ENCODE data around the gene MVD.
A peak's percentile ranks its signal among the peaks of the same experiment; 100 is the strongest.

MVD gene

DNA sequence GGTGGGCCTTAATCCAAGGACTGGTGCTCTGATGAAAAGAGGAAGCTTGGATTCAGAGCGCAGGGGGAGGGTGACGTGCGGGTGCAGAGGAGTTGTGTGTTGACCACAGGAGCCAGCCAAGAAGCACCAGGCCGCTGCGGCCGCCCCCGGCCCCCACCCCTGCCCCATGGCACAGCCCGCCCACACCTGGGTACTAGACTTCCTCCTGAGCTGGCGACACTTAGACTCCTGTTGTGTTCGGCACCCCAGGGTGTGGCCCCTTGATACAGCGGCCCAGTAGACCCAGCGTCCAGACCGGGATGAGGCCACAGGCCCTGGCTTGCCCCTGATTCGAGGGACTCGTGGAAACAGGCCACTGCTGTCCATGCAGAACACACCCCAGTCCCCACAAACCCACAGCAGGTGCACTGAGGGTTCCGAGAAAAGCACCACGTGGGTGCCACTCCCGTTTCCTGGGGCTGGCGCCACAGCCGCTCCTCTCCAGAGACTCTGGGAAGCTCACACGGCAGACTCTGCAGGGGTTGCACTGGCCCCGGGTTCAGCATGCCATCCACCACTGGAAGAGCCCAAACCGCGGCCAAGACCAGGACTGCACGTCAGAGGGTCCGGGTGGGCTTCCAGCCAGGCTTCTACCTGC, 29.2 kb upstream of the MVD start:
- TF ChIP-seq, protein P1, sequence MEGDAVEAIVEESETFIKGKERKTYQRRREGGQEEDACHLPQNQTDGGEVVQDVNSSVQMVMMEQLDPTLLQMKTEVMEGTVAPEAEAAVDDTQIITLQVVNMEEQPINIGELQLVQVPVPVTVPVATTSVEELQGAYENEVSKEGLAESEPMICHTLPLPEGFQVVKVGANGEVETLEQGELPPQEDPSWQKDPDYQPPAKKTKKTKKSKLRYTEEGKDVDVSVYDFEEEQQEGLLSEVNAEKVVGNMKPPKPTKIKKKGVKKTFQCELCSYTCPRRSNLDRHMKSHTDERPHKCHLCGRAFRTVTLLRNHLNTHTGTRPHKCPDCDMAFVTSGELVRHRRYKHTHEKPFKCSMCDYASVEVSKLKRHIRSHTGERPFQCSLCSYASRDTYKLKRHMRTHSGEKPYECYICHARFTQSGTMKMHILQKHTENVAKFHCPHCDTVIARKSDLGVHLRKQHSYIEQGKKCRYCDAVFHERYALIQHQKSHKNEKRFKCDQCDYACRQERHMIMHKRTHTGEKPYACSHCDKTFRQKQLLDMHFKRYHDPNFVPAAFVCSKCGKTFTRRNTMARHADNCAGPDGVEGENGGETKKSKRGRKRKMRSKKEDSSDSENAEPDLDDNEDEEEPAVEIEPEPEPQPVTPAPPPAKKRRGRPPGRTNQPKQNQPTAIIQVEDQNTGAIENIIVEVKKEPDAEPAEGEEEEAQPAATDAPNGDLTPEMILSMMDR (IDR thresholded peaks at IDR 0.05): no peak
- Histone ChIP-seq H3K9me3 (ENCODE audit: control insufficient read depth, low read length) (no peaks in the 10 kb centered on the region), H3K27me3 (ENCODE audit: control insufficient read depth, insufficient read depth, low read length) (no peaks in the 10 kb centered on the region), H3K4me2 (ENCODE audit: low read length) (no peak overlapping the region), H2AFZ (no peak overlapping the region), H3K79me2 (no peaks in the 10 kb centered on the region), H3K4me3 (ENCODE audit: low read depth, low read length) (no peak overlapping the region), H3K4me1 (peaks cover 11% of the 10 kb centered on the region), H3K9ac (no peak overlapping the region), H3K27ac (no peak overlapping the region), H3K36me3 (ENCODE audit: control insufficient read depth, insufficient read depth, low read length) (no peaks in the 10 kb centered on the region)

DNA sequence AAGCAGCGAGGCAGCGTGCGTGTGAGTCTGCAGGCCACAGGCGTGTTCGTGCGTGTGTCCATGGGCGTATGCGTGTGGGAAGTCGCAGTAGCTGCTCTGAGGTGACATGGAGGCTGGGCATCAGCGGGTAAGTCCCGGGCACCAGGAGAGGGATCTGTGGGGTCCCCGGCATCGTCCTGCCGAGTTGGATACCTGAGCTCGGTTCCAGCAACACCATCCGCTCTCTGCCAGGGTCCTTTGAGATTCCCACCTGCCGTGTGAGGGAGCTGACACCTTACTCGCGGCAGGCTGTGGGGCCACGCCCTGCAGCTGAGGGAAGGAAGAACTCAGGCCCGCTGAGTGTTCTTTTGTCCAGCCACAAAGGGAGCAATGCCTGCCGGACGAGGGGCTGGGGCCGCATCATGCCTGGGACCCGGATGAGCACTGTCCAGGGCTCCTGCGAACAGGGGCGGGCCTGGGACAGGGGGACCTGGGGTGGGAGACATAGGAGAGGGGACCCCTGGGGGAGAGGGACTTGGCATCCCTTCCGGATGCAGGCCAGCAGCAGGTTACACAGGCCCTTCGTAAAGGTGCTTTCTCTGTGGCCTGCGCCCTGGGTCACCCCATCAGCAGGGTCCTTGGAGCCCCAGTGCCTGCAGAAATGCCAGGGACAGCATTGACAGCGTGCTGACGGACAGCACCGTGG, 28.4 kb upstream of the MVD start:
- no peak overlapping the region for H3K4me3 ChIP-seq (ENCODE audit: low read depth, low read length)
- H3K9me3 ChIP-seq (ENCODE audit: control insufficient read depth, low read length): no peaks in the 10 kb centered on the region
- peaks cover 16% of the 10 kb centered on the region for H3K4me1 ChIP-seq
- H3K4me2 ChIP-seq (ENCODE audit: low read length): no peak overlapping the region
- no peak overlapping the region for H3K27ac ChIP-seq
- H3K27me3 ChIP-seq (ENCODE audit: control insufficient read depth, insufficient read depth, low read length): no peaks in the 10 kb centered on the region
- no peak overlapping the region for H3K9ac ChIP-seq
- no peak overlapping the region for H2AFZ ChIP-seq
- no peaks in the 10 kb centered on the region for H3K36me3 ChIP-seq (ENCODE audit: control insufficient read depth, insufficient read depth, low read length)
- TF ChIP-seq, protein P1 (IDR thresholded peaks at IDR 0.05): no peak
- no peaks in the 10 kb centered on the region for H3K79me2 ChIP-seq

DNA sequence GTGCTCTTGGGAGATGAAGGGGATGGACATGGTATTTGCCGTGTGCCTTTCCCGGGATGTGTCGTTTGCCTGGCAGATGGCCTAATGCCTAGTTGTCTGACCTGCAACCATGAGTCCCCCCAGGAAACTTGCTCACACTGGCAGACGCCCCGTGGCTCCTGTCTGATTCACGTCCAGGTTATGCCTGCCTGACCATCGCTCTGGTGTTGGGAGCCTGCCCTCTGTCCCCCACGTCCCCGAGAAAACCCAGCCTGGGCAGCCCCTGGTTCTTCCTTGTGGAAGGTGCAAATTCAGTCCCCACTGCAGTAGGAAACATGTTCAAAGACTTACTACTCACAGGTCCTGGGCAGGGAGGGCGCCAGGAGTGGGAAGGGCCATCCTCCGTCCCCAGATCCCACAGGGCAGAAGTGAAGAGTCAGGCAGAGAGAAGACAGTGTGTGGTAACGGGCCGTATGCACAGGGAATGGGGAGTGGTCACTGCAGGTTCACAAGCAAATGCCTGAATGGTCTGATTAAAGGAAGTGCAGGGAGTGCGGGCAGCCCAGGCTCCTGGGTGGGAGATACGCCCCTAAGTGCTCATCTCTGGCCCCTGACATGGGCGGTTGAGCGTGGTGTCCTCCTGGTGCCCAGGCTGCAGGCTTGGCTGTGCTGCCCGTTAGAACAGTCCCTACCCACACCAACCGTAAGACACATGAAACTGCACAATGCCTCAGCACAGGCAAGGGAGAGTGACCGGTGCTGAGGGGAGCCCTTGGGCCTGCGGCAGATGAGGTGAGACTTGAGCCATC, 27.6 kb upstream of the MVD start:
- Histone ChIP-seq H3K4me3 (ENCODE audit: low read depth, low read length) (no peak overlapping the region), H3K9me3 (ENCODE audit: control insufficient read depth, low read length) (no peaks in the 10 kb centered on the region), H3K9ac (no peak overlapping the region), H3K27me3 (ENCODE audit: control insufficient read depth, insufficient read depth, low read length) (no peaks in the 10 kb centered on the region), H3K36me3 (ENCODE audit: control insufficient read depth, insufficient read depth, low read length) (no peaks in the 10 kb centered on the region), H3K4me2 (ENCODE audit: low read length) (no peak overlapping the region), H2AFZ (no peak overlapping the region), H3K27ac (no peak overlapping the region), H3K79me2 (no peaks in the 10 kb centered on the region), H3K4me1 (peaks cover 19% of the 10 kb centered on the region)
- TF ChIP-seq, protein P1 (IDR thresholded peaks at IDR 0.05): no peak

DNA sequence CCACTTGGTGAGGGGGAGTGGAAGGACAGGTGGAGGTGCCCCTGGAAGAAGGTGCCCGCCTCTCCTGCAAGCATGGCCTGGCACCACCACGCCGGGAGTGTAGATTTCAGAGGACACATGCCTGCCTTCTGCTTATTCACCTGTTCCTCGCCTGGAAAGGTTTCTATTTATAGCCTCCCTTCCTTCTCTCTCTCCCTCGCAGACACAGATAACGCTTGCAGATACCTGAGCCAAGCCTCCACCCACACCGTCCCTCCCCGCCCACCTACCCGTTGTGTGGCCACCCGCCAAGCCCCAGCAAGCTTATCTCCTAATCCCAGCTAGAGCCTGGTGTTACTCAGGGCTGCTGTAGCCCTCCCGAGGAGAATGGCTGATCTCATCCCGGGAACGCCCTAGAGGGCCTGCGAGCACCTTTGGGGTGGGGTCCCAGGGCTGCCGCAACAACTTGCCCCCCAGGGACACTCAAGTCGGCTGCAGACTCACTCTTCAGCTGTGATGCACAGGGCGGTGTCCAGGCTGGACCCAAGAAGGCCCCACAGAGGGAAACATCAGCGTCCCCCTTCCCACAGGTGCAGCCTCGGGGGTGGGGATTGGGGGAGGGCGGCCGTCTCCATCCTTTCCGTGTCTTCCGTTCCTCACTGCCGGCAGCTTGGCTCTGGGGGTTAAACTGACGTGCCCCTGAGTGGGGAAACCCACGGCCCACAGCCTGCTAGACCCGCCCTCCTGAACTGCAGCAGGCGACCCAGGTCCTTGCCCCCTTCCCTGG, 25.3 kb upstream of the MVD start:
- Histone ChIP-seq H3K79me2 (no peaks in the 10 kb centered on the region), H3K9ac (no peak overlapping the region), H3K36me3 (ENCODE audit: control insufficient read depth, insufficient read depth, low read length) (no peaks in the 10 kb centered on the region), H3K4me2 (ENCODE audit: low read length) (peak overlapping the region; percentile 76), H3K27me3 (ENCODE audit: control insufficient read depth, insufficient read depth, low read length) (no peaks in the 10 kb centered on the region), H3K9me3 (ENCODE audit: control insufficient read depth, low read length) (no peaks in the 10 kb centered on the region), H3K4me3 (ENCODE audit: low read depth, low read length) (peak overlapping the region; percentile 31), H2AFZ (peak overlapping the region; percentile 60), H3K4me1 (peaks cover 23% of the 10 kb centered on the region), H3K27ac (peak overlapping the region; percentile 48)
- TF ChIP-seq, protein P1 (IDR thresholded peaks at IDR 0.05): no peak
